Central memory CD8-positive, alpha-beta T cell (primary cell): ENCODE results near the gene MEST.
"Not testable (repeated sequence)": the region's sequence is repeated elsewhere in the genome, so short reads cannot be mapped to it uniquely, and the experiment has no call there.

Experiments used
- ATAC-seq: fragments of 150-1000 bp; cut with Tn5 transposase; replicated peaks from 2 replicates; pipeline ENCODE4 v1.10.0; 2022; ENCODE audit warnings: mild to moderate bottlenecking, moderate FRiP score, moderate number of reproducible peaks; ENCODE audit not compliant: poor library complexity, severe bottlenecking; ENCODE audit errors: extremely low read depth
- DNase-seq, 2 donors: peaks; one replicate each; pipeline ENCODE4 v3.0.0; 2021; ENCODE audit warnings: low spot score in 2 of 2
- H3K27ac Mint-ChIP-seq: one replicate; pipeline ENCODE4 v1.8.0; 2022; ENCODE audit warnings: low read depth, mild to moderate bottlenecking, moderate library complexity, mixed read lengths
- H3K27me3 Mint-ChIP-seq: one replicate; pipeline ENCODE4 v1.8.0; 2022; ENCODE audit warnings: mixed read lengths
- H3K36me3 Mint-ChIP-seq: one replicate; pipeline ENCODE4 v1.8.0; 2022; ENCODE audit warnings: mild to moderate bottlenecking, moderate library complexity, mixed read lengths; ENCODE audit not compliant: insufficient read depth
- H3K4me1 Mint-ChIP-seq: one replicate; pipeline ENCODE4 v1.8.0; 2022; ENCODE audit warnings: mixed read lengths
- H3K4me3 Mint-ChIP-seq: one replicate; pipeline ENCODE4 v1.8.0; 2022; ENCODE audit warnings: mild to moderate bottlenecking, moderate library complexity, mixed read lengths
- H3K9me3 Mint-ChIP-seq: one replicate; pipeline ENCODE4 v1.8.0; 2022; ENCODE audit warnings: mixed read lengths

The MEST gene, protein sequence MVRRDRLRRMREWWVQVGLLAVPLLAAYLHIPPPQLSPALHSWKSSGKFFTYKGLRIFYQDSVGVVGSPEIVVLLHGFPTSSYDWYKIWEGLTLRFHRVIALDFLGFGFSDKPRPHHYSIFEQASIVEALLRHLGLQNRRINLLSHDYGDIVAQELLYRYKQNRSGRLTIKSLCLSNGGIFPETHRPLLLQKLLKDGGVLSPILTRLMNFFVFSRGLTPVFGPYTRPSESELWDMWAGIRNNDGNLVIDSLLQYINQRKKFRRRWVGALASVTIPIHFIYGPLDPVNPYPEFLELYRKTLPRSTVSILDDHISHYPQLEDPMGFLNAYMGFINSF

DNA sequence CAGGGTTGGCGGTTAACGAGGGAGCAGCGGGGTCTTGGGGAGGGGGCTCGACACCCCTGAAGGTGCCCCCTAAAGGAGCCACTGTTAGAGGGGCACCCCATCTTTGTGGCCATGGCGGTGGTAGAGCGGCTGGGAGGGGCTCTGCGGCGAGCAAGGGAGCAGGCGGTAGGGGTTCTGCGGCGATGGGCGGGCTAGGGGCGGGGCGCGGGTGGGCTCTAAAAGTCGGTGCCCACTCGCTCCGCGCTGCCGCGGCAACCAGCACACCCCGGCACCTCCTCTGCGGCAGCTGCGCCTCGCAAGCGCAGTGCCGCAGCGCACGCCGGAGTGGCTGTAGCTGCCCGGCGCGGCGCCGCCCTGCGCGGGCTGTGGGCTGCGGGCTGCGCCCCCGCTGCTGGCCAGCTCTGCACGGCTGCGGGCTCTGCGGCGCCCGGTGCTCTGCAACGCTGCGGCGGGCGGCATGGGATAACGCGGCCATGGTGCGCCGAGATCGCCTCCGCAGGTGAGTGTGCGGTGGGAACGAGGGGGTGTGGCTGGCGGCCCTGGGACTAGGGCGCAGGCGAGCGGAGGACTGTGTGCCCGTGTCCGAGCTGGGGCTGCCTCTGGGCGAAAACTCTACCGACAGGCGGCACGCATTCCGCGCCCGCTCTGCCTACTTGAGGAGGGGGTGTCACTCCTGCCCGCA is at the start of gene MEST:
Gene MEST (plus strand): TSS at position 245 of the 682 bp plus-strand sequence. CDS start 229 bp downstream, at position 474.
- peak within 1 kb of the TSS; percentile 63 for H3K4me3 Mint-ChIP-seq

DNA sequence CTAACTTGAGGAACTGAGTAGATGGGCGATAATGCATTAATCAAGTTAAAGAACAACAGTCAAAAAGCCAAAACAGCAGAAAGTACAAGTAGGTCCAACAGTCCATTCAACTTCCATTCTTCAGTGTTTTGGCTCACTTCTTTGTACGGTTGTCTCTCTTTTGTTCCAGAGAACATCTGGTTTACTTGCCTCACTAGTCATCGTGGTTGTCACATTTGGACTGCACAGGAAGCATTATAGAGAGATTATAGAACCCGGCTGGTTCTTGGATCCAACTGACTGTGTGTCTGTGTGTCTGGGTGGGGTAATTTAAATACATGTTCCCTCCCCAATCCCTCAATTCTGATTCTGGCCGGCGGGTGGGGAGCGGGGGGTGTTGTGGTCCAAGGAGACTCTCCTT is 49.3 kb upstream of the MEST start:
- peaks cover 9% of the 10 kb centered on the region for H3K4me1 Mint-ChIP-seq
- DNase-seq (no peak), ATAC-seq (no peak)
- no peaks in the 10 kb centered on the region for H3K9me3 Mint-ChIP-seq
- H3K36me3 Mint-ChIP-seq = peaks cover 6% of the 10 kb centered on the region
- H3K4me3 Mint-ChIP-seq = no peak overlapping the region
- H3K27me3 Mint-ChIP-seq = peaks cover 15% of the 10 kb centered on the region
- H3K27ac Mint-ChIP-seq = no peak overlapping the region

More for the DNA sequence above, at the start of gene MEST:
- Mint-ChIP-seq H3K27ac (no peak within 1 kb of the TSS), H3K9me3 (no peaks in the 10 kb centered on the region), H3K4me1 (peaks cover 6% of the 10 kb centered on the region), H3K27me3 (peaks cover 65% of the 10 kb centered on the region), H3K36me3 (peaks cover 2% of the 10 kb centered on the region)
- DNase-seq (no peak), ATAC-seq (no peak)

DNA sequence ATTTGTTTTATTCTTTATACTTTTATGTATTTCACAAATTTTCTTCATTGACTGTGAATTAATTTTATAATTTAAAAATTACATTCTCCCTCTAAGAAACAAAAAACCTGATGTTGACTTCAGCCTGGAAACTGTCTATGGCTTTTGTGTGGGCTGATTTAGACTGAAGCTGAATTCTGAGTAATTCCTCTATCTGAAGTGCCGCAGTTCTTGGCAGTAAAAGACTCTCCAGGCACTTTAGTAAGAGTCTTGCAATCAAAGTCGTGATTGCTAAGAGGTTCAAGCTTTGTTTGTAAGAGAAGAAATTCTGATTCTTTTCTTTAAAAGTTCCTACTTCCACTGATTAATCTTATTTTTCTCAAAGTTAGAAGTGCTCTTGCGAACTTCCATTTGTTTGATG is 47.7 kb upstream of the MEST start:
- peaks cover 6% of the 10 kb centered on the region for H3K9me3 Mint-ChIP-seq
- no peak overlapping the region for H3K4me3 Mint-ChIP-seq
- H3K4me1 Mint-ChIP-seq = peaks cover 9% of the 10 kb centered on the region
- H3K27me3 Mint-ChIP-seq = peaks cover 28% of the 10 kb centered on the region
- H3K27ac Mint-ChIP-seq = no peak overlapping the region
- DNase-seq = no peak
- no peak for ATAC-seq
- peaks cover 6% of the 10 kb centered on the region for H3K36me3 Mint-ChIP-seq

DNA sequence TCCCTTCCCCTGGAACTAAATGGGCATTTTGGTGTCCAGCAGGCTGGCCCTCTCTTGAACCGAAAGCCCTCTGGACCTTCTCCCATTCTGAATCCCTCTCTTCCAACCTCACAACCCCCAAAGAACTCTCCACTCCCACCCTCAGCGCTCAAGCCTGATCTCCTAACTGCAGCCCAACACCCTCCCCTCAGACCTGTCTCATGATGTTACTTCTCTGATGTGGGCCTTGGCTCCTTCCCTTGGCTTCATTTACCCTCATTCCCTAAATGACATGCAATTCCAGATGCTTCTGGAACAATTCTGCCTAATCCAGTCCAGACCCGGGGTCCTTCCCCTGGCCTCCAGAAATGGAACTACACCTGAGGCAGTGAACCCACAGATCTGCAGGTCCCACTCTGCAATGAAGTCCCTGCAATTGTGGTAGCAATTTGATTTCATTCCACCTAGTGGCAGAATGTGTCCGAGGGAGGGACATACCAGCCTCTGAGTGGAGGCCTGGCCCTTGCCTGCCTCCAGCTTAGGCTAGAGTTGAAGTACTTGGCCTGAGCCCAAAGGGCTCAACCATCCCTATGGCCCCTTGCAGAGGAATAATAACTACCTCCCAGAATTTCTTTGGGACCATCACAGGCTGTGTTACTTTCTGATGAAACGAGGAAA is 47.0 kb upstream of the MEST start:
- H3K4me1 Mint-ChIP-seq = peaks cover 9% of the 10 kb centered on the region
- peaks cover 6% of the 10 kb centered on the region for H3K9me3 Mint-ChIP-seq
- H3K27me3 Mint-ChIP-seq = peaks cover 28% of the 10 kb centered on the region
- H3K4me3 Mint-ChIP-seq = no peak overlapping the region
- DNase-seq = no peak
- ATAC-seq = no peak
- H3K36me3 Mint-ChIP-seq = peaks cover 6% of the 10 kb centered on the region
- H3K27ac Mint-ChIP-seq = no peak overlapping the region

DNA sequence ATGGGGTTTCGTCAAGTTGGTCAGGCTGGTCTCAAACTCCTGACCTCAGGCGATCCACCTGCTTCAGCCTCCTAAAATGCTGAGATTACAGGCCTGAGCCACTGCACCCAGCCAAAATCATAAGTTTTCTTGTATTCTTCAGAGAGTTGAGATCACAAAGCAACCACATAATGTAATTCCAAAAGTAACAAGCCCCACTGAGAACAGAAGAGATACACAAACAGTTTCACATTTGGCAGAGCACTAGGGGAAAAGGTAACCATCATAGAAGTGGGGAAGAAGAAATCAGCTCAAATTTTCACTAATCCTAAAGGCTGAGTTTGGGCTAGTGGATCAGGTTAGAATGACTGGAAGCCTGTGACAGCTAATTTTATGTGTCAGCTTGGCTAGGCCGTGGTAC is 45.6 kb upstream of the MEST start:
- no peak for ATAC-seq
- H3K4me3 Mint-ChIP-seq = no peak overlapping the region
- DNase-seq = no peak

DNA sequence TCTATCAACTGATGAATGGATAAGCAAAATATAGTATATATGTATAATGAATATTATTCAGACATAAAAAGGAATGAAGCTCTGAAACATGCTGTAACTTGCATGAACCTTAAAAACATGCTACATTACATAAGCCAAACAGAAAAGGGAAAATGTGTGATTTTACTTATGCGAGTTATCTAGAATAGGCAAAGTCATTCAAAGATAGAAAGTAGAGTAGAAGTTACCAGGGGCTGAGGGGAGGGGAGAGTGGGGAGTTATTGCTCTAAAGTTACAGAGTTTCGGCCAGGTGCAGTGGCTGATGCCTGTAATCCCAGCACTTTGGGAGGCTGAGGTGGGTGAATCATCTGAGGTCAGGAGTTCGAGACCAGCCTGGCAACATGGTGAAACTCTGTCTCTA is 40.5 kb upstream of the MEST start:
- not testable (repeated sequence) for H3K4me3 Mint-ChIP-seq, ATAC-seq, H3K4me1 Mint-ChIP-seq, H3K27ac Mint-ChIP-seq, DNase-seq, H3K9me3 Mint-ChIP-seq, H3K36me3 Mint-ChIP-seq
- H3K27me3 Mint-ChIP-seq = peaks cover 32% of the 10 kb centered on the region

More for the DNA sequence above, 45.6 kb upstream of the MEST start:
- H3K4me1 Mint-ChIP-seq = no peaks in the 10 kb centered on the region
- H3K9me3 Mint-ChIP-seq = peaks cover 6% of the 10 kb centered on the region
- H3K27ac Mint-ChIP-seq = no peak overlapping the region
- no peaks in the 10 kb centered on the region for H3K36me3 Mint-ChIP-seq
- peaks cover 28% of the 10 kb centered on the region for H3K27me3 Mint-ChIP-seq

DNA sequence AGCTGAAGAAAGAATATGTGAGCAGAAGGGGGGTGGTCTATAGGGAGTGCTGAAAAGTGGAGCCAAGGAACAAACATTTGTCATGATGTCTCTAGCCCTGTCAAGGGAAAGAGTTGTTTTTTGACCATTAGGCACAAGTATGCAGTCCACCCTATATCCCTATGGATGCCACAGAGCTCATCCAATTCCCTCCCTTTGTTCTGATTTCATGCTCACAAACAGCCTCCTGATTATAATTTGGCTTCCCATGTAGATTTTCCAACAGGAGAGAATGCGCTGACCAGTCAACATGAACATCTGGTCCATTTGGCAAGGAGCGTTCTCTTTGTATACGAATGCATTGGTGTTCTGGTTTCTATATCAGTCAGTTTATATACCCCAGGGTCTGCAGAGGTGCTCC is 38.9 kb upstream of the MEST start:
- Mint-ChIP-seq H3K4me1 (peaks cover under 1% of the 10 kb centered on the region), H3K36me3 (no peaks in the 10 kb centered on the region), H3K9me3 (peaks cover 6% of the 10 kb centered on the region), H3K4me3 (no peak overlapping the region), H3K27ac (no peak overlapping the region), H3K27me3 (peaks cover 18% of the 10 kb centered on the region)
- no peak for DNase-seq
- no peak for ATAC-seq

DNA sequence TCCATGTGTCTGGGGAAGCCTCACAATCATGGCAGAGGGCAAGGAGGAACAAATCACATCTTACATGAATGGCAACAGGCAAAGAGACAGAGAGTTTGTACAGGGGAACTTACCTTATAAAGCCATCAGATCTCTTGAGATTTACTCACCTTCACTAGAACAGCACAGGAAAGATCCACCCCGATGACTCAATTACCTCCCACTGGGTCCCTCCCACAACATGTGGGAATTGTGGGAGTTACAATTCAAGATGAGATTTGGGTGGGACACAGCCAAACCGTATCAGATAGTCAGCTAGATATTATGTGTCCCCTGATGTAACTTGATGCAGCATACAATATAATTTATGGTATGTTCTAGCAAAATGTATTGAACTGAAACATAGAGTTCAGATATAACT is 36.9 kb upstream of the MEST start:
- Mint-ChIP-seq H3K4me1 (peaks cover 11% of the 10 kb centered on the region), H3K27me3 (peaks cover 7% of the 10 kb centered on the region), H3K36me3 (no peaks in the 10 kb centered on the region), H3K27ac (no peak overlapping the region), H3K4me3 (no peak overlapping the region), H3K9me3 (no peaks in the 10 kb centered on the region)
- no peak for ATAC-seq
- no peak for DNase-seq

DNA sequence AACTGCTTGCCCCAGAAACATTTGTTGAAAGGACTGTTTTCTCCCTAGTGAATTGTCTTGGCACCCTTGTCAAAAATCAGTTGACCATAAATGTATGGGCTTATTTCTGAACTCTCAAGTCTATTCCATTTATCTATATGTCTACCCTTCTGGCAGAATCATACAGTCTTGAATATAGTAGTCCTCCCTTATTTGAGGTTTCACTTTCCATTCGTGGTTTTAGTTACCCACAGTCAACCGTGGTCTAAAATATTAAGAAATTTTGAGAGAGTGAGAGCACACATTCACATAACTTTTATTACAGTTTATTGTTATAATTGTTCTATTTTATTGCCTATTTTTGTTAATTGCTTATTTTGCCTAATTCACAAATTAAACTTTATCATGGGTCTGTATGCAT is 33.6 kb upstream of the MEST start:
- Mint-ChIP-seq H3K9me3 (no peaks in the 10 kb centered on the region), H3K27me3 (peaks cover 7% of the 10 kb centered on the region), H3K36me3 (no peaks in the 10 kb centered on the region), H3K4me3 (peak overlapping the region; percentile 47), H3K27ac (peak overlapping the region; percentile 79), H3K4me1 (peaks cover 11% of the 10 kb centered on the region)
- ATAC-seq = peak; percentile 83
- DNase-seq = no peak

DNA sequence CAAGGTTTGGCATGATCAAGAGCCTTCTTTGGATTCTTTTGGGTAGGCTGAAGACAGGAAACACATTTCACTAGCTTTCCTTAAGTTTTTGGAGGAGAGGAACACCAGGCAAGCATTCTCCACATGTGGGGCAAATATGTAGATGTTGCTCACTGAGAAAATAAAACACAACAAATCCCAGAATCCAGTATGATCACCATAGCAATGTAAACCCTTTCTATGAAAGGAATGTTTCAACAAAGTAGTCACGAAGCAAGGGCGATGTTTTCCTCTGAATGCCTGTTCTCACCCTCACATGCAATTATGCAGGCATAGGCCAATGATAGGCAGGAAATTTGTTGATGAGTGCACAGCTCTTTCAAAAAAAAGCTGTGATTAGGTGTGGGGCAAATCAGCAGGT is 30.6 kb upstream of the MEST start:
- no peaks in the 10 kb centered on the region for H3K27me3 Mint-ChIP-seq
- H3K27ac Mint-ChIP-seq = no peak overlapping the region
- ATAC-seq = no peak

DNA sequence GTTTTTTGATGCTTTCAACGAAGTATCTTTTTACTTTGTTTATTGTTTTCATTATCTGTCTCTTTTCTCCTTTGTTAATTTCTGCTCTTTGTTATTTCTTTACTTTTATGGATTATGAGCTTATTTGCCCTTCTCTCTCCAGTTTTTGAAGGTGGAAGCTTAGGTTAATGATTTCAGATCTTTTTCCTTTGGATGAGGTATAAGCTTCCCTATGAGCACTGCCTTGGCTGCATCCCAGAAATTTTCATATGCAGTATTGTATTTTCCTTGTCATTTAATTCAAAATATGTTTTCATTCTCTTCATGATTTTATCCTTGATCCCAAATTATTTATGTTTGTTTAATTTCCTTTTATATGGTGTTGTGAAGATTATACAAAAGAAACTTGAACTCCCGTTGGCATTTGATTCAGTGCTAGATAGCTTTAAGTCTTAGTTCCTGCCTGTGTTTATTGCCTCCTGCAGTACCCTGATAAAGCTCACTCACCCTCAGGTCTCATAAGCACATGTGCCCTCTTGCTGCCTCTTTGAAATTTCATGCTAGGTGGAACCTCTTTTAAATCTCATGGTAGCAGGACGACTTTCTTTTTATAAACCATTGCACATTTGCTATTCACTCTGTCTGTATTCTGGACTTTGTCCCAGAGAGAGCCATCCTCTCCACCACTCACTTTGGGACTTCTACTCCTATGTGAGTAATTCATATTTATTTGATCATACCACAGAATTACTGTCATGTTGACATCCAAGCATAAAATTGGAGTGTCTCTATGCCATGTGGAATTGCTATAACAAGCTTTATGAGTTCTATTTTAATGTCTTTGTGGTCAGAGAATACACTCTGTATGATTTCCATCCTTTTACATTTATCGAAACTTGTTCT is 28.1 kb upstream of the MEST start:
- Mint-ChIP-seq H3K27me3 (peaks cover 2% of the 10 kb centered on the region), H3K4me3 (no peak overlapping the region), H3K4me1 (peaks cover 2% of the 10 kb centered on the region), H3K27ac (no peak overlapping the region), H3K9me3 (no peaks in the 10 kb centered on the region), H3K36me3 (no peaks in the 10 kb centered on the region)
- DNase-seq (no peak), ATAC-seq (no peak)

More for the DNA sequence above, 30.6 kb upstream of the MEST start:
- Mint-ChIP-seq H3K4me1 (peaks cover 11% of the 10 kb centered on the region), H3K36me3 (no peaks in the 10 kb centered on the region), H3K4me3 (no peak overlapping the region), H3K9me3 (no peaks in the 10 kb centered on the region)
- no peak for DNase-seq

DNA sequence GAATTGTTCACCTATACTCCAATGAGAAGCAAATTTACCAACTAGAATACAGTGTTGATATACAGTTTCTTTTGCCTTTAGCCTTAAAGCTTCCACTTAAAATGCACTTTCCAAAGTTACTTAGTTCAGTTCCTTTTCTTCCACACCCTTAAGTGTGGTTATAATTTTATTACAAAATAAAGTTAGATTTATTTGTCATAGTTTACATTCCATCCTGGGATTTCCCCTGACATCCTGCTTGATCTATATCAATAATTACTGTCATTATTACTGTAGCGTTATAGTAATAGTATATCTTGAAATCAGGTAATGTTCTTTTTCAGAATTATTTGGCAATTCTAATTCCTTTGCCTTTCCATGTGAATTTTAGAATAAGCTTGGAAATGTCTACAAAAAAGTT is 23.3 kb upstream of the MEST start:
- Mint-ChIP-seq H3K4me1 (no peaks in the 10 kb centered on the region), H3K27me3 (peaks cover 50% of the 10 kb centered on the region), H3K36me3 (no peaks in the 10 kb centered on the region), H3K4me3 (no peak overlapping the region), H3K9me3 (no peaks in the 10 kb centered on the region), H3K27ac (no peak overlapping the region)
- DNase-seq (no peak), ATAC-seq (no peak)
